Adrenal gland (tissue), 12 donors: Measurements from ENCODE around the gene RALGPS1. TPM values are rescaled to one million over a fixed set of nuclear protein-coding genes. Genes with fewer than 3 reads are reported as not detected.

Experiments
- DNase-seq, 7 donors: peaks; one replicate each; pipeline ENCODE4 v3.0.0-alpha.2; 2019 to 2020
- H3K27ac ChIP-seq, 5 donors: fragments of 200-600 bp; sonication (generic) in 4 of 5; 1 replicate in 3 of 5; 2 replicates in 2 of 5; pipeline versions ENCODE4 v1.5.1 to v1.8.0; 2016 to 2020; ENCODE audit warnings: mild to moderate bottlenecking in 1 of 5
- H3K27me3 ChIP-seq: fragments of 200-600 bp; 2 replicates; pipeline ENCODE4 v1.8.0; 2021
- H3K36me3 ChIP-seq, 2 donors: fragments of 200-600 bp; replicated peaks in 1 of 2; 1 replicate in 1 of 2; 2 replicates in 1 of 2; pipeline versions ENCODE4 v1.5.1 to v1.8.0; 2018 to 2022
- H3K4me1 ChIP-seq, 2 donors: fragments of 200-600 bp; replicated peaks in 1 of 2; 1 replicate in 1 of 2; 2 replicates in 1 of 2; pipeline versions ENCODE4 v1.5.1 to v1.8.0; 2018 to 2021
- H3K4me3 ChIP-seq, 4 donors: fragments of 200-600 bp; sonication (generic) in 3 of 4; one replicate each; pipeline ENCODE4 v1.5.1; 2016 to 2018
- H3K9me3 ChIP-seq, 3 donors: fragments of 200-600 bp; sonication (generic) in 1 of 3; replicated peaks in 1 of 3; 1 replicate in 2 of 3; 2 replicates in 1 of 3; pipeline versions ENCODE4 v1.5.1 to v1.8.0; 2016 to 2021
- POLR2A ChIP-seq, 2 donors: fragments of 450-650 bp; IDR thresholded peaks; one replicate each; pipeline ENCODE4 v1.6.1; 2017; ENCODE audit warnings: antibody characterized with exemption in 2 of 2, mild to moderate bottlenecking in 2 of 2, moderate library complexity in 1 of 2
- WGBS, 4 donors: extraction: QIAGEN DNeasy Blood & Tissue Kit in 2 of 4; methylation state at CpG; one replicate each; pipeline versions ENCODE4 v1.1.5 to v1.1.7; 2013 to 2017; 5-methylcytosine and 5-hydroxymethylcytosine counted together
- intact Hi-C, 2 donors: fragments of 100-400 bp; cut with DNase I; formaldehyde crosslinking; loops; one replicate each; pipeline versions ENCODE4 v1.14.1 to v1.15.0; 2022 to 2023
- polyA plus RNA-seq, 3 donors: library from polyadenylated mRNA; stranded (reverse); fragments of 200-250 nt in 2 of 3; fragments of 350-450 nt in 1 of 3; fragmentation: Illumina TruSeq in 1 of 3; extraction: RNeasy Lipid Tissue Mini Kit (QIAGEN cat#74804) in 1 of 3; gene quantifications; one replicate each; pipeline ENCODE4 v1.2.3, GENCODE V29; 2013 to 2014
- total RNA-seq, 9 donors: library from RNA; depleted of rRNA in 4 of 9; stranded (reverse); fragments of >200 nt in 4 of 9; fragments of 120-200 nt in 1 of 9; fragmentation: NEBNext Ultra II Directional in 1 of 9; extraction: Animal tissue kit (Norgen Biotek cat#: 25700) in 1 of 9; gene quantifications; one replicate each; pipeline versions ENCODE4 v1.1.0 to v1.2.4, GENCODE V29; 2013 to 2023
- TF ChIP-seq, protein P1 (sequence below), 6 experiments: fragments of 450-650 bp in 4 of 6; fragments of 200-600 bp in 2 of 6; sonication (generic) in 1 of 6; IDR thresholded peaks; 1 replicate in 5 of 6; 2 replicates in 1 of 6; pipeline versions ENCODE4 v1.5.1 to v1.8.0; 2016 to 2021; ENCODE audit warnings: antibody characterized with exemption in 6 of 6, mild to moderate bottlenecking in 2 of 6, moderate library complexity in 1 of 6
- donor health status: healthy with polysubstance abuse.
- donor health status: Bipolar disorder and iron deficiency.
- donor health status: DM: yes; HTN: yes; CAD: no.
- donor health status: DM: no; HTN: no; CAD: no.
- donor health status: DM: no; HTN: no; CAD: no.
- donor health status: DM: yes; HTN: yes; CAD: no.

Gene RALGPS1
- total and polyA plus RNA-seq, 12 donors = 2.8 to 9.9 (median 5.1) TPM

DNA sequence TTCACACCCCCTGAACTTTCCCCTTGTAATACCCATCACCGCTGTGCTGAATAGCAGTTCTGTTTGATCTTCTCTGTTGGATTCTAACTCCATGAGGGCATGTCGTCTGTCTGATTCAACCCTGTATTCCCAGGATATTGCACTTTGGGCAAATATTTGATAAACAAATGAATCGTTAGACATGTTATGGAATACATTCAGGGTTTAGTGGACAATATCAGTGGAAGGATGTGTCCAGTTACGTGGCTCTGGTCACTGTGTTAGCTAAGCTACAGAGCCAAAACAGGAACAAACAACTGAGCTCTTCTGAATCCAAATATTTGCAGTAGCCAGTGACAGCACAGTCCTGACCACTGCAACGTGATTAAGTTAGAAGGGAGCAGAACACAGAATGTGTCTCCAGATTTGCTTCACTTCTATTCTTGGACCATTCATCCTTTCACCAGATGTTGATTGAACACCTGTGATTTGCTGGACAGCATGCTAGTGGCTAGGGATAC is 194.7 kb downstream of the RALGPS1 start:
- H3K27ac ChIP-seq = peak overlapping the region in 1 of 5 donors; percentile 6

DNA sequence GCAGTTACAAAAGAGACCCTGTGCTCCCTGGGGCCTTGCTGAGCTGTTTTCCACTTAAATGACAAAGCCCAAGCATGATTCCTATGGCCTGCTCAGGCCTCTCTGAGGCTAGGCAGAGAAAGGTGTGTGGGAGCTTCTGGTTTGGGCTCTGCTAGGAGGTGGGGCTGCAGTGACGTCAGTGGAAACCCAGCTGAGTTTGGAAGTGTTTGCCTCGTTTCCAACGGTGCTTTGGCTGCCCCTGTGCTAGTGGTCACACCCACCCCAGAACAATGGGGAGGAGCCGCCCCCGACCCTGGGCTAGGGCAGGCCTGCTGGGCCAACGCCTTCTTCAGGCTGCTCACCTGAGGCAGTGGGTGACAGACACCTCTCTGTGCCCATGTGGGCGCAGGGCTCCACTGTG is 197.5 kb downstream of the RALGPS1 start:
- H3K27me3 ChIP-seq = no peaks in the 10 kb centered on the region
- H3K36me3 ChIP-seq = no peaks in the 10 kb centered on the region
- H3K4me1 ChIP-seq = no peaks in the 10 kb centered on the region
- H3K9me3 ChIP-seq = no peaks in the 10 kb centered on the region
- no peak for TF ChIP-seq POLR2A (IDR thresholded peaks at IDR 0.05)
- TF ChIP-seq, protein P1, sequence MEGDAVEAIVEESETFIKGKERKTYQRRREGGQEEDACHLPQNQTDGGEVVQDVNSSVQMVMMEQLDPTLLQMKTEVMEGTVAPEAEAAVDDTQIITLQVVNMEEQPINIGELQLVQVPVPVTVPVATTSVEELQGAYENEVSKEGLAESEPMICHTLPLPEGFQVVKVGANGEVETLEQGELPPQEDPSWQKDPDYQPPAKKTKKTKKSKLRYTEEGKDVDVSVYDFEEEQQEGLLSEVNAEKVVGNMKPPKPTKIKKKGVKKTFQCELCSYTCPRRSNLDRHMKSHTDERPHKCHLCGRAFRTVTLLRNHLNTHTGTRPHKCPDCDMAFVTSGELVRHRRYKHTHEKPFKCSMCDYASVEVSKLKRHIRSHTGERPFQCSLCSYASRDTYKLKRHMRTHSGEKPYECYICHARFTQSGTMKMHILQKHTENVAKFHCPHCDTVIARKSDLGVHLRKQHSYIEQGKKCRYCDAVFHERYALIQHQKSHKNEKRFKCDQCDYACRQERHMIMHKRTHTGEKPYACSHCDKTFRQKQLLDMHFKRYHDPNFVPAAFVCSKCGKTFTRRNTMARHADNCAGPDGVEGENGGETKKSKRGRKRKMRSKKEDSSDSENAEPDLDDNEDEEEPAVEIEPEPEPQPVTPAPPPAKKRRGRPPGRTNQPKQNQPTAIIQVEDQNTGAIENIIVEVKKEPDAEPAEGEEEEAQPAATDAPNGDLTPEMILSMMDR (IDR thresholded peaks at IDR 0.05) = no peak
- intact Hi-C loops = no loop called here
- DNase-seq = peak in 1 of 7 donors; percentile 18
- 40 to 83% (median 65%) methylated on average over 1 to 7 of the region's 7 CpGs for WGBS, 4 donors
- H3K4me3 ChIP-seq = no peak overlapping the region
- H3K27ac ChIP-seq = no peak overlapping the region

More for the DNA sequence above, 194.7 kb downstream of the RALGPS1 start:
- DNase-seq = peak in 1 of 7 donors; percentile 0
- TF ChIP-seq POLR2A (IDR thresholded peaks at IDR 0.05) = no peak
- TF ChIP-seq, protein P1 (IDR thresholded peaks at IDR 0.05) = no peak
- H3K4me3 ChIP-seq = no peak overlapping the region
- intact Hi-C loops = no loop called here
- H3K36me3 ChIP-seq = no peaks in the 10 kb centered on the region
- no peaks in the 10 kb centered on the region for H3K9me3 ChIP-seq
- 81 to 90% (median 83%) methylated on average over 5 of the region's 5 CpGs for WGBS, 4 donors
- H3K27me3 ChIP-seq = no peaks in the 10 kb centered on the region
- H3K4me1 ChIP-seq = no peaks in the 10 kb centered on the region

GRCh38 chr9:127112735-127113161 is 198.2 kb downstream of the RALGPS1 start:
- no peaks in the 10 kb centered on the region for H3K9me3 ChIP-seq
- TF ChIP-seq, protein P1 (IDR thresholded peaks at IDR 0.05) = no peak
- TF ChIP-seq POLR2A (IDR thresholded peaks at IDR 0.05) = no peak
- no peak overlapping the region for H3K4me3 ChIP-seq
- intact Hi-C loops = no loop called here
- DNase-seq = no peak
- no peaks in the 10 kb centered on the region for H3K27me3 ChIP-seq
- 86 to 97% (median 93%) methylated on average over 3 of the region's 3 CpGs for WGBS, 4 donors
- no peaks in the 10 kb centered on the region for H3K36me3 ChIP-seq
- H3K4me1 ChIP-seq = no peaks in the 10 kb centered on the region
- no peak overlapping the region for H3K27ac ChIP-seq

GRCh38 chr9:127113191-127113972 is 198.8 kb downstream of the RALGPS1 start:
- 81 to 88% (median 83%) methylated on average over 10 of the region's 10 CpGs for WGBS, 4 donors
- no peak for DNase-seq
- Histone ChIP-seq H3K36me3 (no peaks in the 10 kb centered on the region), H3K4me1 (no peaks in the 10 kb centered on the region), H3K27me3 (no peaks in the 10 kb centered on the region), H3K9me3 (no peaks in the 10 kb centered on the region), H3K27ac (no peak overlapping the region), H3K4me3 (no peak overlapping the region)
- intact Hi-C loops = no loop called here
- no peak for TF ChIP-seq POLR2A (IDR thresholded peaks at IDR 0.05)
- TF ChIP-seq, protein P1 (IDR thresholded peaks at IDR 0.05) = no peak
